C4-2B (cell line): ENCODE measurements around the gene CPNE8.

Experiments used
- CTCF ChIP-seq: fragments of 450-650 bp; conservative IDR thresholded peaks from 2 replicates; pipeline ENCODE4 v1.5.1; 2017; ENCODE audit warnings: mild to moderate bottlenecking
- ZFX ChIP-seq: fragments of 450-650 bp; IDR thresholded peaks from 2 replicates; pipeline ENCODE4 v1.6.1; 2017

GRCh38 chr12:38707648-38708047 lies 197.7 kb downstream of the CPNE8 start:
- TF ChIP-seq CTCF: no peak
- TF ChIP-seq ZFX: no peak
